Measurements from ENCODE around the gene HYAL2.

HYAL2 gene

DNA sequence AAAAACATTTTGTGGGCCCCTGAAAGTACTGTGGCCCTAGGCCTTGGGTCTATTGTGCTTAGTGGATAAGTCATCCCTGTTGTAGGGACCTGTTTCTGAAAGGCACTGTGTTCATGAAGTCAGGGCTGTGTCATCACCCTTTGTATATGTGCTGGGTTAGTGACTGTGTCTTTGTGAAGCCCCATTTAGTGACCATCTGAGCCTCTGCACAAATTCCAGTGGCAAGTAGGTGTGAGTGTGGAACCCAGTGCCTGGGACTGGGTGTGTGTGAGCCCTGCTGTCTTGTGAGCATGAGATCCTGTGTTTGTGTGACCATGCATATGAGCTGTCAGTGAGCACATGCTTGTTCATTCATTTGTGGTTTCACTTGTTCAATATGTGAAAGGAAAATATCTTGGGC is 17.9 kb downstream of the HYAL2 start:
- H3K36me3 ChIP-seq (ENCODE audit: insufficient read depth, insufficient read length, low read length): no peaks in the 10 kb centered on the region
- H3K9ac ChIP-seq (ENCODE audit: insufficient read length, low read depth): no peak overlapping the region
- no peaks in the 10 kb centered on the region for H3K27me3 ChIP-seq (ENCODE audit: insufficient read depth, insufficient read length)
- peaks cover 35% of the 10 kb centered on the region for H3K9me3 ChIP-seq (ENCODE audit: insufficient read depth, low read length)
- H3K4me3 ChIP-seq (ENCODE audit: insufficient read length, low read depth): no peak overlapping the region
- DNase-seq (ENCODE audit: low read depth, low spot score): no peak
- TF ChIP-seq ZNF274 (IDR thresholded peaks at IDR 0.05; ENCODE audit: low read depth, low read length): no peak
- no peak for TF ChIP-seq SUZ12 (IDR thresholded peaks at IDR 0.05; ENCODE audit: extremely low read depth, insufficient read depth, insufficient read length)
- no peak for TF ChIP-seq YY1 (IDR thresholded peaks at IDR 0.05; ENCODE audit: insufficient read depth, insufficient read length)
- peaks cover 20% of the 10 kb centered on the region for H3K4me1 ChIP-seq (ENCODE audit: insufficient read depth, insufficient read length)

GRCh38 chr3:50303013-50303815 is 19.3 kb downstream of the HYAL2 start, which contains the start of gene HYAL1:
Gene HYAL1 (minus strand): TSS chr3:50303574. CDS start chr3:50302956, 618 bp downstream.
- peak within 1 kb of the TSS; percentile 31 for H3K4me3 ChIP-seq (ENCODE audit: insufficient read length, low read depth)

GRCh38 chr3:50302095-50303012 is 20.2 kb downstream of the HYAL2 start:
- H3K4me1 ChIP-seq (ENCODE audit: insufficient read depth, insufficient read length): peaks cover 20% of the 10 kb centered on the region
- H3K9me3 ChIP-seq (ENCODE audit: insufficient read depth, low read length): peaks cover 16% of the 10 kb centered on the region
- no peak overlapping the region for H3K4me3 ChIP-seq (ENCODE audit: insufficient read length, low read depth)
- H3K27me3 ChIP-seq (ENCODE audit: insufficient read depth, insufficient read length): no peaks in the 10 kb centered on the region
- peaks cover 1% of the 10 kb centered on the region for H3K36me3 ChIP-seq (ENCODE audit: insufficient read depth, insufficient read length, low read length)
- peak overlapping the region; percentile 79 for H3K9ac ChIP-seq (ENCODE audit: insufficient read length, low read depth)
- TF ChIP-seq YY1 (IDR thresholded peaks at IDR 0.05; ENCODE audit: insufficient read depth, insufficient read length): no peak
- TF ChIP-seq SUZ12 (IDR thresholded peaks at IDR 0.05; ENCODE audit: extremely low read depth, insufficient read depth, insufficient read length): no peak
- no peak for TF ChIP-seq ZNF274 (IDR thresholded peaks at IDR 0.05; ENCODE audit: low read depth, low read length)
- no peak for DNase-seq (ENCODE audit: low read depth, low spot score)

More at GRCh38 chr3:50303013-50303815, 19.3 kb downstream of the HYAL2 start, which contains the start of gene HYAL1:
- TF ChIP-seq YY1 (IDR thresholded peaks at IDR 0.05; ENCODE audit: insufficient read depth, insufficient read length) (no peak), ZNF274 (IDR thresholded peaks at IDR 0.05; ENCODE audit: low read depth, low read length) (no peak), SUZ12 (IDR thresholded peaks at IDR 0.05; ENCODE audit: extremely low read depth, insufficient read depth, insufficient read length) (no peak)
- H3K9me3 ChIP-seq (ENCODE audit: insufficient read depth, low read length): peaks cover 24% of the 10 kb centered on the region
- no peaks in the 10 kb centered on the region for H3K36me3 ChIP-seq (ENCODE audit: insufficient read depth, insufficient read length, low read length)
- H3K9ac ChIP-seq (ENCODE audit: insufficient read length, low read depth): peak within 1 kb of the TSS; percentile 79
- H3K27me3 ChIP-seq (ENCODE audit: insufficient read depth, insufficient read length): no peaks in the 10 kb centered on the region
- DNase-seq (ENCODE audit: low read depth, low spot score): no peak
- H3K4me1 ChIP-seq (ENCODE audit: insufficient read depth, insufficient read length): peaks cover 20% of the 10 kb centered on the region

GRCh38 chr3:50300681-50301254 is 21.8 kb downstream of the HYAL2 start:
- TF ChIP-seq YY1 (IDR thresholded peaks at IDR 0.05; ENCODE audit: insufficient read depth, insufficient read length): no peak
- TF ChIP-seq SUZ12 (IDR thresholded peaks at IDR 0.05; ENCODE audit: extremely low read depth, insufficient read depth, insufficient read length): no peak
- no peak for TF ChIP-seq ZNF274 (IDR thresholded peaks at IDR 0.05; ENCODE audit: low read depth, low read length)
- Histone ChIP-seq H3K4me1 (ENCODE audit: insufficient read depth, insufficient read length) (peaks cover 20% of the 10 kb centered on the region), H3K9ac (ENCODE audit: insufficient read length, low read depth) (no peak overlapping the region), H3K27me3 (ENCODE audit: insufficient read depth, insufficient read length) (no peaks in the 10 kb centered on the region), H3K36me3 (ENCODE audit: insufficient read depth, insufficient read length, low read length) (peaks cover 9% of the 10 kb centered on the region), H3K4me3 (ENCODE audit: insufficient read length, low read depth) (no peak overlapping the region), H3K9me3 (ENCODE audit: insufficient read depth, low read length) (peaks cover 2% of the 10 kb centered on the region; the same call in 1 of the 2 replicates)
- DNase-seq (ENCODE audit: low read depth, low spot score): no peak

- H3K36me3 ChIP-seq (ENCODE audit: insufficient read depth, insufficient read length, low read length): peaks cover 9% of the 10 kb centered on the region
- peaks cover 20% of the 10 kb centered on the region for H3K4me1 ChIP-seq (ENCODE audit: insufficient read depth, insufficient read length)
- H3K27me3 ChIP-seq (ENCODE audit: insufficient read depth, insufficient read length): no peaks in the 10 kb centered on the region
- H3K9me3 ChIP-seq (ENCODE audit: insufficient read depth, low read length): no peaks in the 10 kb centered on the region
- H3K4me3 ChIP-seq (ENCODE audit: insufficient read length, low read depth): peak overlapping the region; percentile 21
- DNase-seq (ENCODE audit: low read depth, low spot score): no peak
- H3K9ac ChIP-seq (ENCODE audit: insufficient read length, low read depth): peak overlapping the region; percentile 75
- TF ChIP-seq SUZ12 (IDR thresholded peaks at IDR 0.05; ENCODE audit: extremely low read depth, insufficient read depth, insufficient read length) (no peak), ZNF274 (IDR thresholded peaks at IDR 0.05; ENCODE audit: low read depth, low read length) (no peak), YY1 (IDR thresholded peaks at IDR 0.05; ENCODE audit: insufficient read depth, insufficient read length) (no peak)
These were observed 22.4 kb downstream of the HYAL2 start for GRCh38 chr3:50299929-50300680.

DNA sequence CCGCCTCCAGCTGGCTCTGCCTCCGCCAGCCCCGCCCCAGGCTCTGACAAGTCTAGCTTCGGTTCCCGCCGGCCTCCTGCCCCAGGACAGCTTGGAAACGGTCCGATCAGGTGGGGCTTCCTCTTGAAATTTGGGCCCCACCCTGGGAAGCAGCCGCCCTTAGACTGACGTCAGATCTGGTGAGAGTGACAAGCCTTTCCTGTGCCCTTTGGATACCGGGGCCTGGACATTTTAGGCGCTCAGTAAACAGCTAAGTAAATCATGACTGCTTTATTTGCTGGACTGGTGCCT is 23.0 kb downstream of the HYAL2 start:
- H3K9me3 ChIP-seq (ENCODE audit: insufficient read depth, low read length): no peaks in the 10 kb centered on the region
- no peaks in the 10 kb centered on the region for H3K27me3 ChIP-seq (ENCODE audit: insufficient read depth, insufficient read length)
- H3K36me3 ChIP-seq (ENCODE audit: insufficient read depth, insufficient read length, low read length): peaks cover 9% of the 10 kb centered on the region
- no peak for DNase-seq (ENCODE audit: low read depth, low spot score)
- peak overlapping the region; percentile 21 for H3K4me3 ChIP-seq (ENCODE audit: insufficient read length, low read depth)
- TF ChIP-seq ZNF274 (IDR thresholded peaks at IDR 0.05; ENCODE audit: low read depth, low read length): no peak
- no peak for TF ChIP-seq YY1 (IDR thresholded peaks at IDR 0.05; ENCODE audit: insufficient read depth, insufficient read length)
- TF ChIP-seq SUZ12 (IDR thresholded peaks at IDR 0.05; ENCODE audit: extremely low read depth, insufficient read depth, insufficient read length): no peak
- H3K4me1 ChIP-seq (ENCODE audit: insufficient read depth, insufficient read length): peaks cover 20% of the 10 kb centered on the region
- H3K9ac ChIP-seq (ENCODE audit: insufficient read length, low read depth): peak overlapping the region; percentile 75
